Measurements from ENCODE around the gene GNB1. TPM values are rescaled to one million over a fixed set of nuclear protein-coding genes. Genes with fewer than 3 reads are reported as not detected.

The GNB1 gene
- total and polyA plus RNA-seq, 4 donors, result 114 to 338 (median 191) TPM

DNA sequence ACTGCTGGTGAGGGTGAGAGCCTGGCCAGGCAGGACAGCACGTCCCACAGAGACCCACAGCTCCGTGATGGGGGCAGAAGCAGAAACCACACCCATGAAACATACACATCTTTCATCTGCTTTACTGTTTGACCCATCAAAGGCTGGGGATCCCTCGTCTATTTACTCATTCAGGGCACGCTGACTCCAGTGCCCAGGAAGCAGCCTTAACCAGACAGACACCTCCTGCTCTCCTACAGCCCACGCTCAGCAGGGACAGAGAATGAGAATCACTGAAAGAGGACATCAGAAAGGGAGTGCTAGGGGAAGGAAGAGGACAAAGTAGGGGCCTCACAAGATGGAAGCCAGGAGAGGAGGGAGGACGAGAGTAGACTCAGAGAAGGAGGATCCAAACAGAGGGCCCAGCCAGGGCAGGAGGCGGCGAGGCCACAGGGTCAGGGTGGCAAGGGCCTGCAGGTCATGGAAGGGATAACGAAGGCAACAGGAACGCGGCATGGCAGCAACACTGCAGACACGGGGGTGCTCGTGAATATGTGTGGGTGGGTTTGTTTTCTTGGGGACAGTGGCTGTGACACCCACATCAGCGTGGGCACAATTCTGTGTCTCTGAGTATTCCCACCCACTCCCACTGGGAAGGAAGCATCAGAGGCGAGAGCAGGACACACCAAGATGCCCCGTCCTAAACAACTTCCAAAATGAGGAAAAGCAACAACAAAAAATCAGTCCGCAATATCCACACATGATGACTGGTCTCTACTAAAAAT, 97.2 kb downstream of the GNB1 start:
- Histone ChIP-seq H3K4me3 (no peak overlapping the region), H3K27me3 (ENCODE audit: control insufficient read depth in 3 of 3, insufficient read depth in 3 of 3, low read length in 2 of 3) (no peaks in the 10 kb centered on the region), H3K36me3 (ENCODE audit: control insufficient read depth in 4 of 4, insufficient read depth in 4 of 4, low read length in 4 of 4) (peaks cover 8 to 67% (median 45%) of the 10 kb centered on the region in 4 donors), H3K9me3 (ENCODE audit: control insufficient read depth in 4 of 4, insufficient read depth in 3 of 4, low read length in 3 of 4) (no peaks in the 10 kb centered on the region), H3K27ac (ENCODE audit: low read depth in 1 of 2, low read length in 1 of 2) (no peak overlapping the region), H3K9ac (ENCODE audit: insufficient read depth in 1 of 2, low read length in 2 of 2) (no peak overlapping the region), H3K4me1 (ENCODE audit: control insufficient read depth in 5 of 5, insufficient read depth in 5 of 5, low read length in 5 of 5) (no peaks in the 10 kb centered on the region)
- WGBS, 2 donors, result 94% methylated on average over 17 of the region's 17 CpGs
- DNase-seq, result no peak
- no peak for TF ChIP-seq CTCF (IDR thresholded peaks at IDR 0.05; ENCODE audit: control extremely low read depth, extremely low read depth)
- ATAC-seq (ENCODE audit: insufficient read depth, low FRiP score), result no peak

- no peak for DNase-seq
- no peaks in the 10 kb centered on the region for H3K4me1 ChIP-seq (ENCODE audit: control insufficient read depth in 5 of 5, insufficient read depth in 5 of 5, low read length in 5 of 5)
- peaks cover 32 to 73% (median 42%) of the 10 kb centered on the region in 4 donors for H3K36me3 ChIP-seq (ENCODE audit: control insufficient read depth in 4 of 4, insufficient read depth in 4 of 4, low read length in 4 of 4)
These were observed 102.0 kb downstream of the GNB1 start for GRCh38 chr1:1788646-1789431.

DNA sequence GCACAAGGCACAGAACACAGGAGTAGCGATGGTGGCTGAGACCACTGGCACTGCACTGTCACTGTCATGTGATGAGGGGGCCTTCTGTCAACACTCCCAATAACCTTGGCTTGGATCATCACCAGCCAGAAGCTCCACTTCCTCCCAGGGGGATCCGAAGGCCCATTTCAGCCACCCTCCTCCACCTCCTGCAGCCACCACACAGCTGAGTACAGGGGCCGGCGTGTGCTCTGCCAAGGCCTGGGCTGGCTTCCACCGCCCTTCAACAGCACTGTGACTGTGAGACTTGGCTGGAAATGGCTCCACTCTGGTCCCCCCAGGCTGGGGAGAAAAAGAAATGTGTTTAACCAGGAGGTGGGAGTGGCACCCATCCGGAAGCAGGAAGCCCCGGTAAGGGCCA, 102.8 kb downstream of the GNB1 start:
- Histone ChIP-seq H3K36me3 (ENCODE audit: control insufficient read depth in 4 of 4, insufficient read depth in 4 of 4, low read length in 4 of 4) (peaks cover 32 to 66% (median 42%) of the 10 kb centered on the region in 4 donors), H3K27me3 (ENCODE audit: control insufficient read depth in 3 of 3, insufficient read depth in 3 of 3, low read length in 2 of 3) (no peaks in the 10 kb centered on the region), H3K9ac (ENCODE audit: insufficient read depth in 1 of 2, low read length in 2 of 2) (no peak overlapping the region), H3K4me1 (ENCODE audit: control insufficient read depth in 5 of 5, insufficient read depth in 5 of 5, low read length in 5 of 5) (peaks cover 0 to 4% (median 3%) of the 10 kb centered on the region in 5 donors), H3K4me3 (no peak overlapping the region), H3K9me3 (ENCODE audit: control insufficient read depth in 4 of 4, insufficient read depth in 3 of 4, low read length in 3 of 4) (no peaks in the 10 kb centered on the region), H3K27ac (ENCODE audit: low read depth in 1 of 2, low read length in 1 of 2) (no peak overlapping the region)
- DNase-seq, result peak in 1 of 3 donors; percentile 10
- WGBS, 2 donors, result 75 to 90% methylated on average over 7 of the region's 7 CpGs
- TF ChIP-seq CTCF (IDR thresholded peaks at IDR 0.05; ENCODE audit: control extremely low read depth, extremely low read depth), result no peak
- ATAC-seq (ENCODE audit: insufficient read depth, low FRiP score), result no peak

More at GRCh38 chr1:1788646-1789431, 102.0 kb downstream of the GNB1 start:
- H3K27me3 ChIP-seq (ENCODE audit: control insufficient read depth in 3 of 3, insufficient read depth in 3 of 3, low read length in 2 of 3), result no peaks in the 10 kb centered on the region
- H3K9ac ChIP-seq (ENCODE audit: insufficient read depth in 1 of 2, low read length in 2 of 2), result no peak overlapping the region
- H3K4me3 ChIP-seq, result no peak overlapping the region
- no peaks in the 10 kb centered on the region for H3K9me3 ChIP-seq (ENCODE audit: control insufficient read depth in 4 of 4, insufficient read depth in 3 of 4, low read length in 3 of 4)
- no peak overlapping the region for H3K27ac ChIP-seq (ENCODE audit: low read depth in 1 of 2, low read length in 1 of 2)
- 87 to 90% methylated on average over 25 of the region's 25 CpGs for WGBS, 2 donors
- TF ChIP-seq CTCF (IDR thresholded peaks at IDR 0.05; ENCODE audit: control extremely low read depth, extremely low read depth), result no peak
- ATAC-seq (ENCODE audit: insufficient read depth, low FRiP score), result no peak

Data from lung (tissue), 12 donors.